ENCODE results near the gene CLEC20A. TPM values are rescaled to one million over a fixed set of nuclear protein-coding genes. Genes with fewer than 3 reads are reported as not detected.

The CLEC20A gene
- total and polyA plus RNA-seq, 2 experiments from 2014 or later = not detected

- no peak for TF ChIP-seq ZNF462 (CRISPR knock-in tag; IDR thresholded peaks at IDR 0.05)
Measured at GRCh38 chr1:178450871-178451270, 45.9 kb downstream of the CLEC20A start (continued).

- Histone ChIP-seq H3K27me3 (ENCODE audit: insufficient read depth) (no peaks in the 10 kb centered on the region), H3K27ac (ENCODE audit: low read depth) (no peak overlapping the region), H3K4me1 (ENCODE audit: insufficient read depth) (peaks cover 9% of the 10 kb centered on the region; the same call in 1 of the 2 replicates), H3K4me2 (no peak overlapping the region), H3K79me2 (replicated peaks; ENCODE audit: insufficient read depth) (no peaks in the 10 kb centered on the region), H4K20me1 (replicated peaks; ENCODE audit: insufficient read depth) (no peaks in the 10 kb centered on the region), H3K9me2 (ENCODE audit: insufficient read depth) (no peaks in the 10 kb centered on the region), H3K4me3 (no peak overlapping the region), H3K36me3 (ENCODE audit: insufficient read depth) (peaks cover 20% of the 10 kb centered on the region; the same call in 1 of the 2 replicates), H3F3A (replicated peaks; ENCODE audit: low read depth) (no peaks in the 10 kb centered on the region), H2AFZ (no peak overlapping the region)
- no peak for ATAC-seq
- H3K27ac Mint-ChIP-seq = no peak overlapping the region
- H3K27me3 Mint-ChIP-seq (ENCODE audit: insufficient read depth, low read depth, poor library complexity) = no peaks in the 10 kb centered on the region
- peaks cover 7% of the 10 kb centered on the region for H3K4me1 Mint-ChIP-seq
- H3K36me3 Mint-ChIP-seq (ENCODE audit: low read depth) = peaks cover 21% of the 10 kb centered on the region
- no peak overlapping the region for H3K4me3 Mint-ChIP-seq
- H3K9me3 Mint-ChIP-seq = no peaks in the 10 kb centered on the region; the same call in 2 of the 3 replicates
- DNase-seq (ENCODE audit: low spot score) = no peak
- TF ChIP-seq REST (IDR thresholded peaks at IDR 0.05; ENCODE audit: unreplicated experiment) (no peak), STAT1 (IDR thresholded peaks at IDR 0.05; ENCODE audit: unreplicated experiment) (no peak), EZH2phosphoT487 (IDR thresholded peaks at IDR 0.05; ENCODE audit: unreplicated experiment) (no peak), POLR2AphosphoS5 (IDR thresholded peaks at IDR 0.05; ENCODE audit: low read depth) (no peak), ZNF114 (CRISPR knock-in tag; IDR thresholded peaks at IDR 0.05) (no peak), NANOG (IDR thresholded peaks at IDR 0.05; ENCODE audit: borderline replicate concordance) (no peak), ETS1 (IDR thresholded peaks at IDR 0.05) (no peak), EZH2 (IDR thresholded peaks at IDR 0.05; ENCODE audit: low read depth, unreplicated experiment) (no peak)
Measured at GRCh38 chr1:178442925-178443324, 53.8 kb downstream of the CLEC20A start.

Data from GM23338 (cell line).